ENCODE measurements around the gene OR2A42.
"Not testable (repeated sequence)": the region's sequence is repeated elsewhere in the genome, so short reads cannot be mapped to it uniquely, and the experiment has no call there.

- TF ChIP-seq, protein P1, sequence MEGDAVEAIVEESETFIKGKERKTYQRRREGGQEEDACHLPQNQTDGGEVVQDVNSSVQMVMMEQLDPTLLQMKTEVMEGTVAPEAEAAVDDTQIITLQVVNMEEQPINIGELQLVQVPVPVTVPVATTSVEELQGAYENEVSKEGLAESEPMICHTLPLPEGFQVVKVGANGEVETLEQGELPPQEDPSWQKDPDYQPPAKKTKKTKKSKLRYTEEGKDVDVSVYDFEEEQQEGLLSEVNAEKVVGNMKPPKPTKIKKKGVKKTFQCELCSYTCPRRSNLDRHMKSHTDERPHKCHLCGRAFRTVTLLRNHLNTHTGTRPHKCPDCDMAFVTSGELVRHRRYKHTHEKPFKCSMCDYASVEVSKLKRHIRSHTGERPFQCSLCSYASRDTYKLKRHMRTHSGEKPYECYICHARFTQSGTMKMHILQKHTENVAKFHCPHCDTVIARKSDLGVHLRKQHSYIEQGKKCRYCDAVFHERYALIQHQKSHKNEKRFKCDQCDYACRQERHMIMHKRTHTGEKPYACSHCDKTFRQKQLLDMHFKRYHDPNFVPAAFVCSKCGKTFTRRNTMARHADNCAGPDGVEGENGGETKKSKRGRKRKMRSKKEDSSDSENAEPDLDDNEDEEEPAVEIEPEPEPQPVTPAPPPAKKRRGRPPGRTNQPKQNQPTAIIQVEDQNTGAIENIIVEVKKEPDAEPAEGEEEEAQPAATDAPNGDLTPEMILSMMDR (IDR thresholded peaks at IDR 0.05): not testable (repeated sequence)
- not testable (repeated sequence) for TF ChIP-seq POLR2A (IDR thresholded peaks at IDR 0.05)
Measured at GRCh38 chr7:144231027-144231426, 8.4 kb downstream of the OR2A42 start.
